ENCODE data around the gene ARL15. TPM values are rescaled to one million over a fixed set of nuclear protein-coding genes. Genes with fewer than 3 reads are reported as not detected.

The ARL15 gene
- total and polyA plus RNA-seq, 2 of the 8 experiments (the other 6 are each of a cell fraction or from before 2014, with no cell fraction given), result 9.9 to 21.2 TPM

DNA sequence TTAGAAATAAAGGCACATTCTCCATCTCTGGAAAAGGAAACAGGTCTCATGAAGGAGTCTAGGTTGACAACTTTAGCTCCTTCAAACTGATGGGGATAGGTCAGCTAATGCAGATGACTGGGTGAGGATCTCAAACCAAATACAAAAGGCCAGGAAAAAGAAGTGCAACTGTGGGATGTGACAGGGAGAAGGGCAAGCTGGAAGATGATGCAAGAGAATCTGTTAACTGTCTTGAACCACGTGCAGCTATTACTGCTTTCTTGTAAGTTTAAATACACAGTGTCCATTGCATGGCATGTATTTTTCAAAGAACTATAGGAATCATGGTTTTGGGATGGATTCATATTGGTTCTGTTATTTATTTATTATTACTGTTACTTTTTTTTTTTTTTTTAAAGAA lies 418.1 kb downstream of the ARL15 start:
- no peaks in the 10 kb centered on the region for H3K36me3 ChIP-seq (ENCODE audit: control insufficient read depth in 2 of 4, insufficient read depth in 4 of 4, low read length in 3 of 4)
- no peaks in the 10 kb centered on the region for H3K23me2 ChIP-seq (ENCODE audit: low read depth, low read length)
- DNase-seq (ENCODE audit: low read depth in 1 of 2, low spot score in 2 of 2), result no peak
- no peak overlapping the region for H4K8ac ChIP-seq (ENCODE audit: extremely low read depth, insufficient read depth, low read length)
- H3K27me3 ChIP-seq (replicated peaks in 1 of 4; ENCODE audit: control insufficient read depth in 3 of 4, extremely low read depth in 1 of 4, insufficient read depth in 3 of 4, low read length in 3 of 4), result no peaks in the 10 kb centered on the region
- no peak overlapping the region for H3K4me3 ChIP-seq (ENCODE audit: extremely low read depth in 1 of 4, insufficient read depth in 2 of 4, low read depth in 3 of 4, low read length in 4 of 4)
- no peak overlapping the region for H2AFZ ChIP-seq (ENCODE audit: low read length)
- H3K79me2 ChIP-seq (ENCODE audit: control insufficient read depth in 1 of 2, insufficient read depth in 2 of 2, low read length in 2 of 2), result no peaks in the 10 kb centered on the region
- H2BK15ac ChIP-seq (ENCODE audit: low read length), result no peak overlapping the region
- no peaks in the 10 kb centered on the region for H3K79me1 ChIP-seq (ENCODE audit: low read depth, low read length)
- ChIA-PET CTCF (ENCODE audit: partially characterized antibody) (interaction anchor here (0.7 to 2.5 kb wide), 6 partner anchors 10 to 100 kb away, joined by 3 to 7 read pairs (median 5); no protein-coding TSS in a partner anchor), POLR2A (ENCODE audit: partially characterized antibody) (no interaction called here)
- no peak overlapping the region for H3K4me2 ChIP-seq (ENCODE audit: insufficient read depth in 1 of 2, low read depth in 2 of 2, low read length in 2 of 2)
- H4K5ac ChIP-seq (ENCODE audit: insufficient read length, low read depth, low read length), result no peak overlapping the region
- no peak overlapping the region for H2BK5ac ChIP-seq (ENCODE audit: low read depth, low read length)
- H3K18ac ChIP-seq (ENCODE audit: extremely low read depth, low read length), result no peak overlapping the region
- no peak overlapping the region for H3K56ac ChIP-seq (replicated peaks; ENCODE audit: insufficient read length, low read depth, low read length)
- FAIRE-seq, result no peak
- H4K91ac ChIP-seq (replicated peaks; ENCODE audit: insufficient read length, low read length), result peak overlapping the region; percentile 42
- no peaks in the 10 kb centered on the region; a peak in 1 of 4 replicates for H3K9me3 ChIP-seq (ENCODE audit: insufficient read depth in 2 of 2, low read depth in 1 of 2, low read length in 1 of 2)
- no peak overlapping the region for H3K9ac ChIP-seq (replicated peaks in 1 of 4; ENCODE audit: extremely low read depth in 1 of 4, low read depth in 3 of 4, low read length in 3 of 4)
- no peak overlapping the region for H2BK20ac ChIP-seq (ENCODE audit: low read length)
- no peak overlapping the region for H3K14ac ChIP-seq (ENCODE audit: insufficient read length)
- no peaks in the 10 kb centered on the region for H3K4me1 ChIP-seq (replicated peaks in 1 of 4; ENCODE audit: control insufficient read depth in 3 of 4, insufficient read depth in 4 of 4, low read length in 3 of 4)
- H2BK12ac ChIP-seq (ENCODE audit: low read depth, low read length), result no peak overlapping the region
- no peak overlapping the region for H3K4ac ChIP-seq (replicated peaks; ENCODE audit: insufficient read length, low read depth, low read length)
- H3K23ac ChIP-seq (ENCODE audit: insufficient read length), result no peak overlapping the region
- no peak overlapping the region for H2BK120ac ChIP-seq (replicated peaks; ENCODE audit: low read depth, low read length)
- no peak overlapping the region for H3K27ac ChIP-seq (ENCODE audit: low read depth, low read length)
- 89% methylated on average over 1 of the region's 1 CpG; no CpG with 5 or more reads in 1 of the 2 experiments for WGBS, 2 experiments (ENCODE audit: extremely low coverage in 1 of 2, insufficient coverage in 1 of 2, insufficient read length in 1 of 2, insufficient replicate concordance in 2 of 2, low coverage in 1 of 2, low lambda C conversion rate in 2 of 2, missing lambda C conversion rate in 1 of 2)
- H2AK5ac ChIP-seq (ENCODE audit: low read depth, low read length), result no peak overlapping the region
- no peaks in the 10 kb centered on the region for H4K20me1 ChIP-seq (replicated peaks in 1 of 2; ENCODE audit: control insufficient read depth in 1 of 2, insufficient read depth in 2 of 2, low read length in 2 of 2)
- TF ChIP-seq RAD21 (IDR thresholded peaks at IDR 0.05 in 1 of 2, conservative IDR thresholded peaks at IDR 0.05 in 1 of 2; ENCODE audit: low read depth in 2 of 2, low read length in 2 of 2), result no peak
- no peak for TF ChIP-seq YY1 (IDR thresholded peaks at IDR 0.05; ENCODE audit: low read depth, low read length)
- no peak for TF ChIP-seq EGR1 (IDR thresholded peaks at IDR 0.05; ENCODE audit: borderline replicate concordance, low read depth, low read length)
- no peak for TF ChIP-seq ASH2L (IDR thresholded peaks at IDR 0.05; ENCODE audit: low read length)
- TF ChIP-seq KDM5A (IDR thresholded peaks at IDR 0.05; ENCODE audit: low read length), result no peak
- TF ChIP-seq KDM1A (IDR thresholded peaks at IDR 0.05; ENCODE audit: borderline replicate concordance, low read length), result no peak
- TF ChIP-seq POLR2A (IDR thresholded peaks at IDR 0.05; ENCODE audit: control extremely low read depth in 1 of 2, low read depth in 2 of 2, low read length in 2 of 2), result no peak
- TF ChIP-seq, protein P1, sequence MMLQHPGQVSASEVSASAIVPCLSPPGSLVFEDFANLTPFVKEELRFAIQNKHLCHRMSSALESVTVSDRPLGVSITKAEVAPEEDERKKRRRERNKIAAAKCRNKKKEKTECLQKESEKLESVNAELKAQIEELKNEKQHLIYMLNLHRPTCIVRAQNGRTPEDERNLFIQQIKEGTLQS (IDR thresholded peaks at IDR 0.05; ENCODE audit: insufficient read depth, low read depth, low read length), result no peak
- TF ChIP-seq, protein P2, sequence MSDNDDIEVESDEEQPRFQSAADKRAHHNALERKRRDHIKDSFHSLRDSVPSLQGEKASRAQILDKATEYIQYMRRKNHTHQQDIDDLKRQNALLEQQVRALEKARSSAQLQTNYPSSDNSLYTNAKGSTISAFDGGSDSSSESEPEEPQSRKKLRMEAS (IDR thresholded peaks at IDR 0.05), result no peak
- TF ChIP-seq HDAC2 (IDR thresholded peaks at IDR 0.05; ENCODE audit: borderline replicate concordance in 1 of 2, low read depth in 2 of 2, low read length in 2 of 2), result no peak
- no peak for TF ChIP-seq POU5F1 (IDR thresholded peaks at IDR 0.05; ENCODE audit: low read depth, low read length)
- TF ChIP-seq BACH1 (IDR thresholded peaks at IDR 0.05; ENCODE audit: low read length), result no peak

All from H1 (cell line).